ENCODE measurements around the gene ZNF536. TPM values are rescaled to one million over a fixed set of nuclear protein-coding genes. Genes with fewer than 3 reads are reported as not detected.

ZNF536 gene
- total RNA-seq, 1 donor from 2014 or later: not detected

- DNase-seq (ENCODE audit: low read depth): no peak
- Histone ChIP-seq H3K4me3 (ENCODE audit: low read depth, low read length) (no peak overlapping the region), H3K27me3 (ENCODE audit: control insufficient read depth, insufficient read depth, low read length) (no peaks in the 10 kb centered on the region), H3K36me3 (ENCODE audit: control insufficient read depth, insufficient read depth, low read length) (no peaks in the 10 kb centered on the region)
- FAIRE-seq: no peak
- TF ChIP-seq CTCF (IDR thresholded peaks at IDR 0.05; ENCODE audit: insufficient read depth, low read length, severe bottlenecking): no peak
These were observed 173.6 kb downstream of the ZNF536 start for GRCh38 chr19:30545752-30546151.

- H3K27me3 ChIP-seq (ENCODE audit: control insufficient read depth, insufficient read depth, low read length): no peaks in the 10 kb centered on the region
- H3K4me3 ChIP-seq (ENCODE audit: low read depth, low read length): no peak overlapping the region
- FAIRE-seq: no peak
- no peak for TF ChIP-seq CTCF (IDR thresholded peaks at IDR 0.05; ENCODE audit: insufficient read depth, low read length, severe bottlenecking)
- H3K36me3 ChIP-seq (ENCODE audit: control insufficient read depth, insufficient read depth, low read length): no peaks in the 10 kb centered on the region
- no peak for DNase-seq (ENCODE audit: low read depth)
These were observed 174.1 kb downstream of the ZNF536 start for GRCh38 chr19:30546332-30546731.

GRCh38 chr19:30547246-30547645 is 175.1 kb downstream of the ZNF536 start:
- FAIRE-seq (no peak), DNase-seq (ENCODE audit: low read depth) (no peak)
- Histone ChIP-seq H3K27me3 (ENCODE audit: control insufficient read depth, insufficient read depth, low read length) (no peaks in the 10 kb centered on the region), H3K36me3 (ENCODE audit: control insufficient read depth, insufficient read depth, low read length) (no peaks in the 10 kb centered on the region), H3K4me3 (ENCODE audit: low read depth, low read length) (no peak overlapping the region)
- no peak for TF ChIP-seq CTCF (IDR thresholded peaks at IDR 0.05; ENCODE audit: insufficient read depth, low read length, severe bottlenecking)

- Histone ChIP-seq H3K36me3 (ENCODE audit: control insufficient read depth, insufficient read depth, low read length) (no peaks in the 10 kb centered on the region), H3K27me3 (ENCODE audit: control insufficient read depth, insufficient read depth, low read length) (no peaks in the 10 kb centered on the region), H3K4me3 (ENCODE audit: low read depth, low read length) (no peak overlapping the region)
- no peak for FAIRE-seq
- TF ChIP-seq CTCF (IDR thresholded peaks at IDR 0.05; ENCODE audit: insufficient read depth, low read length, severe bottlenecking): no peak
- DNase-seq (ENCODE audit: low read depth): no peak
These were observed 177.0 kb downstream of the ZNF536 start for GRCh38 chr19:30549151-30549550.

- DNase-seq (ENCODE audit: low read depth): no peak
- no peaks in the 10 kb centered on the region for H3K27me3 ChIP-seq (ENCODE audit: control insufficient read depth, insufficient read depth, low read length)
- no peak for FAIRE-seq
- H3K36me3 ChIP-seq (ENCODE audit: control insufficient read depth, insufficient read depth, low read length): no peaks in the 10 kb centered on the region
- H3K4me3 ChIP-seq (ENCODE audit: low read depth, low read length): no peak overlapping the region
- no peak for TF ChIP-seq CTCF (IDR thresholded peaks at IDR 0.05; ENCODE audit: insufficient read depth, low read length, severe bottlenecking)
These were observed 179.1 kb downstream of the ZNF536 start for GRCh38 chr19:30551271-30551670.

- FAIRE-seq (peak; percentile 28), DNase-seq (ENCODE audit: low read depth) (no peak)
- Histone ChIP-seq H3K4me3 (ENCODE audit: low read depth, low read length) (no peak overlapping the region), H3K36me3 (ENCODE audit: control insufficient read depth, insufficient read depth, low read length) (no peaks in the 10 kb centered on the region), H3K27me3 (ENCODE audit: control insufficient read depth, insufficient read depth, low read length) (no peaks in the 10 kb centered on the region)
- no peak for TF ChIP-seq CTCF (IDR thresholded peaks at IDR 0.05; ENCODE audit: insufficient read depth, low read length, severe bottlenecking)
These were observed 180.4 kb downstream of the ZNF536 start for GRCh38 chr19:30552593-30552992.

Data from bronchial epithelial cell (primary cell).